ENCODE data around the gene CDIP1.

CDIP1 gene

DNA sequence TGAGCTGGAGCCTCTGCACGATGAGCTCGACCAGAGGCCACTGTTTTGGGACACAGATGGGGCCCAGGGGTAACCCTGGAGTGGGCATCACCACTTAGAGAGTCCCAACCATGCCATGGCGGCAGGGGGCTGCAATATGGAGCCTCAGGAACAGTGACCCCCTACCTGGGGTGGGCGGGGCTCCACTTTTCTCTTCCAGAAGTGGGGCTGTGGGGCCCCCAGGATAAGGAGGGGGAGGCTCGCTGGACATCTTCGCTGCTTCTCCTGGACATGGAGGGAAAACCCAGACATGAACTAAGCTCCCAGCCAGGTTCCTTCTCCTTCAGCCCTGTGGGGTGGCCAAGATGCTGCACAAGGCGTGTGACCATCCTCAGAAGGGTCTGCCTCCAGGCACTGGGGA, 24.7 kb downstream of the CDIP1 start:
- no peaks in the 10 kb centered on the region for H3K9me3 ChIP-seq (ENCODE audit: control insufficient read depth, insufficient read depth, low read length)
- H3K36me3 ChIP-seq (ENCODE audit: control insufficient read depth, low read length): peaks cover 27% of the 10 kb centered on the region
- no peak overlapping the region for H3K27ac ChIP-seq (ENCODE audit: low read depth, low read length)
- no peaks in the 10 kb centered on the region for H4K20me1 ChIP-seq (ENCODE audit: control insufficient read depth, insufficient read depth, low read depth, low read length)
- no peaks in the 10 kb centered on the region for H3K9me2 ChIP-seq (replicated peaks; ENCODE audit: control insufficient read depth, low read length)
- no peak overlapping the region for H3K4me2 ChIP-seq (ENCODE audit: low read length)
- H3F3A ChIP-seq (ENCODE audit: control insufficient read depth, insufficient read depth): peaks cover 6% of the 10 kb centered on the region
- TF ChIP-seq, protein P1, sequence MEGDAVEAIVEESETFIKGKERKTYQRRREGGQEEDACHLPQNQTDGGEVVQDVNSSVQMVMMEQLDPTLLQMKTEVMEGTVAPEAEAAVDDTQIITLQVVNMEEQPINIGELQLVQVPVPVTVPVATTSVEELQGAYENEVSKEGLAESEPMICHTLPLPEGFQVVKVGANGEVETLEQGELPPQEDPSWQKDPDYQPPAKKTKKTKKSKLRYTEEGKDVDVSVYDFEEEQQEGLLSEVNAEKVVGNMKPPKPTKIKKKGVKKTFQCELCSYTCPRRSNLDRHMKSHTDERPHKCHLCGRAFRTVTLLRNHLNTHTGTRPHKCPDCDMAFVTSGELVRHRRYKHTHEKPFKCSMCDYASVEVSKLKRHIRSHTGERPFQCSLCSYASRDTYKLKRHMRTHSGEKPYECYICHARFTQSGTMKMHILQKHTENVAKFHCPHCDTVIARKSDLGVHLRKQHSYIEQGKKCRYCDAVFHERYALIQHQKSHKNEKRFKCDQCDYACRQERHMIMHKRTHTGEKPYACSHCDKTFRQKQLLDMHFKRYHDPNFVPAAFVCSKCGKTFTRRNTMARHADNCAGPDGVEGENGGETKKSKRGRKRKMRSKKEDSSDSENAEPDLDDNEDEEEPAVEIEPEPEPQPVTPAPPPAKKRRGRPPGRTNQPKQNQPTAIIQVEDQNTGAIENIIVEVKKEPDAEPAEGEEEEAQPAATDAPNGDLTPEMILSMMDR (IDR thresholded peaks at IDR 0.05; ENCODE audit: low read depth, low read length, poor library complexity, severe bottlenecking): no peak
- TF ChIP-seq EZH2phosphoT487 (IDR thresholded peaks at IDR 0.05; ENCODE audit: borderline replicate concordance, low read length): no peak
- H3K4me3 ChIP-seq (ENCODE audit: low read length): no peak overlapping the region
- H3K4me1 ChIP-seq (ENCODE audit: control insufficient read depth, low read length): peaks cover 9% of the 10 kb centered on the region
- H3K27me3 ChIP-seq (ENCODE audit: control insufficient read depth, low read length): no peaks in the 10 kb centered on the region
- no peaks in the 10 kb centered on the region for H3K79me2 ChIP-seq (ENCODE audit: control insufficient read depth, low read length)

DNA sequence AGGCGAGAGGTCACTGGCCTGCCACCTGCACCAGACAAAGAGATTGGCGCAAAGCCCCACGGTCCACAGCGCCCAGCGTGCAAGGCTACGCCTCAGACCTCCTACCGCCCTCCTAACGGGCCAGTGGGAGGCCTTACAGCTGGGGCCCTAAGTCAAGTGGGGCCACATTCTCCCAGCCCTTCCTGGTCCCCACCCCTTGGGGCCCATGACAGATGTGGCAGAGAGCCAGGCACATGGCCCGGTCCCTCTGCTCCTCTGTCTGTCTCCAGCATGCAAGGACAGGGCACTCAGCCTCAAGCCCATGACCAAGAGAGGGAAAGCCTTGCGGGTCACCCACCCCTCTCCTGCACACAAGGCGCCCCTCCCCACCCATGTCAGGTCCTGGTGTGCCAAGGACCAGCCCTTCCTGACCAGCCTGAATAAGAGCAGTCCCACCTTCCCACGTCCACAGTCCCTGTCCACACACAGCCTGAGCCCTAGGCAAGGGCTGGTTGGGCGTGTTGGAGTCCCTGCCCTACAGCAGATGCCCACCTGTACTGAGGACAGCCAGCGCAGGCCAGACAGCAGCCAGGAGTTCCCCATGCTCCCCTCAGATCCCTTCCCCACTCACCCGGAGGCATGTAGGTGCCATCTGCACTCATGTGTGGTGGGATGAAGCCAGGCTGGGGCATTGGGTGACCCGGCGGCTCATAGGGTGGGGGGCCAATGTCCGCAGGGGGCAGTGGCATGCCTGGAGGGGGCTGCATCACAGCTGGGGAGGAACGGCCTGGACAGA, 25.3 kb downstream of the CDIP1 start:
- Histone ChIP-seq H3K9me3 (ENCODE audit: control insufficient read depth, insufficient read depth, low read length) (no peaks in the 10 kb centered on the region), H3K9me2 (replicated peaks; ENCODE audit: control insufficient read depth, low read length) (no peaks in the 10 kb centered on the region), H3K27me3 (ENCODE audit: control insufficient read depth, low read length) (no peaks in the 10 kb centered on the region), H3K27ac (ENCODE audit: low read depth, low read length) (no peak overlapping the region), H3K36me3 (ENCODE audit: control insufficient read depth, low read length) (peaks cover 33% of the 10 kb centered on the region), H3K4me2 (ENCODE audit: low read length) (no peak overlapping the region), H3K4me1 (ENCODE audit: control insufficient read depth, low read length) (peaks cover 9% of the 10 kb centered on the region), H3F3A (ENCODE audit: control insufficient read depth, insufficient read depth) (peaks cover 6% of the 10 kb centered on the region), H3K4me3 (ENCODE audit: low read length) (no peak overlapping the region), H4K20me1 (ENCODE audit: control insufficient read depth, insufficient read depth, low read depth, low read length) (no peaks in the 10 kb centered on the region), H3K79me2 (ENCODE audit: control insufficient read depth, low read length) (no peaks in the 10 kb centered on the region)
- TF ChIP-seq EZH2phosphoT487 (IDR thresholded peaks at IDR 0.05; ENCODE audit: borderline replicate concordance, low read length): no peak
- TF ChIP-seq, protein P1 (IDR thresholded peaks at IDR 0.05; ENCODE audit: low read depth, low read length, poor library complexity, severe bottlenecking): no peak

DNA sequence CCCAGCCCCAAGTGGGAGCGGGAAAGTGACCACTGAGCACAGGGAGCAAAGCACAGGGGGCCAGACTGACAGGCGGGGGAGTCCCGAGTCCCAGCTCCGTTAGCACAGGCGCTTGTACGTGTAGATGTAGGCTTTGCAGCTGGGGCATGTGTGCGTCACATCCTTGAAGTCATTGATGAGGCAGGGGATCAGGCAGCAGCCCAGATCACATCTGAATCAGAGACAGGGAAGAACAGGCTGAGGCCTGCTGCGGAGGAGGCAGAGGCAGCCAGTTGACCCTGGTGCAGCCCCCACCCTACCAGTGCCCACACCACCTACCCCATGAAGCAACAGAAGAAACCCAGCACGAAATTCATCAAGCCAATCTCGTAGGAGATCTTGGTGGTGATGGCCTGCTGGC, 26.1 kb downstream of the CDIP1 start:
- no peak overlapping the region for H3K4me2 ChIP-seq (ENCODE audit: low read length)
- peaks cover 6% of the 10 kb centered on the region for H3F3A ChIP-seq (ENCODE audit: control insufficient read depth, insufficient read depth)
- H4K20me1 ChIP-seq (ENCODE audit: control insufficient read depth, insufficient read depth, low read depth, low read length): no peaks in the 10 kb centered on the region
- no peaks in the 10 kb centered on the region for H3K27me3 ChIP-seq (ENCODE audit: control insufficient read depth, low read length)
- no peaks in the 10 kb centered on the region for H3K79me2 ChIP-seq (ENCODE audit: control insufficient read depth, low read length)
- TF ChIP-seq EZH2phosphoT487 (IDR thresholded peaks at IDR 0.05; ENCODE audit: borderline replicate concordance, low read length): no peak
- TF ChIP-seq, protein P1 (IDR thresholded peaks at IDR 0.05; ENCODE audit: low read depth, low read length, poor library complexity, severe bottlenecking): no peak
- H3K36me3 ChIP-seq (ENCODE audit: control insufficient read depth, low read length): peaks cover 41% of the 10 kb centered on the region
- H3K4me3 ChIP-seq (ENCODE audit: low read length): no peak overlapping the region
- no peak overlapping the region for H3K27ac ChIP-seq (ENCODE audit: low read depth, low read length)
- no peaks in the 10 kb centered on the region for H3K9me2 ChIP-seq (replicated peaks; ENCODE audit: control insufficient read depth, low read length)
- H3K4me1 ChIP-seq (ENCODE audit: control insufficient read depth, low read length): peaks cover 9% of the 10 kb centered on the region
- no peaks in the 10 kb centered on the region for H3K9me3 ChIP-seq (ENCODE audit: control insufficient read depth, insufficient read depth, low read length)

Measured in DOHH2 (cell line).